A549 (cell line): ENCODE data around the gene NINJ1.

ENCODE experiments used
- CTCF ChIP-seq: fragments of >200 bp; sonication (Bioruptor Twin); formaldehyde crosslinking; IDR thresholded peaks from 3 replicates; pipeline ENCODE4 v1.5.1; 2016
- ELK1 ChIP-seq: fragments of 150-350 bp; IDR thresholded peaks from 2 replicates; pipeline ENCODE4 v1.6.1; 2014; ENCODE audit warnings: low read depth, mild to moderate bottlenecking, low read length
- EP300 ChIP-seq, 2 experiments: fragments of >200 bp; sonication (Bioruptor Twin); formaldehyde crosslinking; IDR thresholded peaks; 2 replicates in 1 of 2; 3 replicates in 1 of 2; pipeline ENCODE4 v1.6.1; 2016 to 2017
- JUNB ChIP-seq: fragments of >200 bp; sonication (Bioruptor Twin); formaldehyde crosslinking; IDR thresholded peaks from 2 replicates; pipeline ENCODE4 v1.6.1; 2016
- KDM5A ChIP-seq: fragments of 200-600 bp; sonication (generic); IDR thresholded peaks from 2 replicates; pipeline ENCODE4 v1.6.1; 2016; ENCODE audit warnings: antibody characterized with exemption, mild to moderate bottlenecking
- MAFK ChIP-seq: fragments of 450-650 bp; IDR thresholded peaks from 2 replicates; pipeline ENCODE4 v1.6.1; 2014; ENCODE audit not compliant: partially characterized antibody
- MYC ChIP-seq: IDR thresholded peaks from 2 replicates; pipeline ENCODE4 v1.6.1; 2012; ENCODE audit warnings: mild to moderate bottlenecking, inconsistent platforms, low read length, improper control_type of control experiment, borderline replicate concordance
- PHF8 ChIP-seq: fragments of 200-600 bp; sonication (generic); IDR thresholded peaks from 2 replicates; pipeline ENCODE4 v1.6.1; 2016; ENCODE audit warnings: low read depth, mild to moderate bottlenecking, antibody characterized with exemption, moderate library complexity, borderline replicate concordance
- POLR2A ChIP-seq: IDR thresholded peaks from 2 replicates; pipeline ENCODE4 v1.6.1; 2012; ENCODE audit warnings: mild to moderate bottlenecking, low read length
- RAD21 ChIP-seq, 2 experiments: fragments of >200 bp in 1 of 2; sonication (Bioruptor Twin) in 1 of 2; formaldehyde crosslinking in 1 of 2; IDR thresholded peaks in 1 of 2; conservative IDR thresholded peaks in 1 of 2; 2 replicates in 1 of 2; 3 replicates in 1 of 2; pipeline ENCODE4 v1.6.1; 2012 to 2018; ENCODE audit warnings: inconsistent platforms in 1 of 2
- SMC3 ChIP-seq: fragments of >200 bp; sonication (Bioruptor Twin); formaldehyde crosslinking; IDR thresholded peaks from 3 replicates; pipeline ENCODE4 v1.6.1; 2018; ENCODE audit warnings: inconsistent platforms
- TF ChIP-seq, protein P1 (sequence below): fragments of 200-600 bp; sonication (generic); IDR thresholded peaks from 2 replicates; pipeline ENCODE4 v1.6.1; 2016; ENCODE audit warnings: antibody characterized with exemption, mild to moderate bottlenecking, moderate library complexity

DNA sequence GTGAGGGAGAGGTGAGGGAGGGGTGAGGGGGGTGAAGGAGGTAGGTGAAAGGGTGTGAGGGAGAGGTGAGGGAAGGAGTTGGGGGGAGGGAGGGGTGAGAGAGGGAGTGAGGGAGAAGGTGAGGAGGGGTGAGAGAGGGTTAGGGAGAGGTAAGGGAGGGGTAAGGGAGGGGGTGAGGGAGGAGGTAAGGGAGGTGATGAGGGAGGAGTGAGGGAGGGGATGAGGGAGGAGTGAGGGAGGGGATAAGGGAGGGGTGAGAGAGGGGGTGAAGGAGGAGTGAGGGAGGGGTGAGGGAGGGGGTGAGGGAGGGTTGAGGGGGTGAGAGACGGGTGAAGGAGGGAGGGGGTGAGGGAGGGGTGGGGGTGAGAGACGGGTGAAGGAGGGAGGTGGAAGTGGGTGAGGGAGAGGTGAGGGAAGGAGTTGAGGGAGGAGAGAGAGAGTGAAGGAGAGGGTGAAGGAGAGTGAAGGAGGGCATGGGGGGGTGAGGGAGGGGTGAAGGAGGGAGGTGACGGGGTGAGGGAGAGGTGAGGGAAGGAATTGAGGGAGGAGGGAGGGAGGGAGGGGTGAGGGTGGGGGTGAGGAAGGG is 18.5 kb downstream of the NINJ1 start:
- TF ChIP-seq, protein P1, sequence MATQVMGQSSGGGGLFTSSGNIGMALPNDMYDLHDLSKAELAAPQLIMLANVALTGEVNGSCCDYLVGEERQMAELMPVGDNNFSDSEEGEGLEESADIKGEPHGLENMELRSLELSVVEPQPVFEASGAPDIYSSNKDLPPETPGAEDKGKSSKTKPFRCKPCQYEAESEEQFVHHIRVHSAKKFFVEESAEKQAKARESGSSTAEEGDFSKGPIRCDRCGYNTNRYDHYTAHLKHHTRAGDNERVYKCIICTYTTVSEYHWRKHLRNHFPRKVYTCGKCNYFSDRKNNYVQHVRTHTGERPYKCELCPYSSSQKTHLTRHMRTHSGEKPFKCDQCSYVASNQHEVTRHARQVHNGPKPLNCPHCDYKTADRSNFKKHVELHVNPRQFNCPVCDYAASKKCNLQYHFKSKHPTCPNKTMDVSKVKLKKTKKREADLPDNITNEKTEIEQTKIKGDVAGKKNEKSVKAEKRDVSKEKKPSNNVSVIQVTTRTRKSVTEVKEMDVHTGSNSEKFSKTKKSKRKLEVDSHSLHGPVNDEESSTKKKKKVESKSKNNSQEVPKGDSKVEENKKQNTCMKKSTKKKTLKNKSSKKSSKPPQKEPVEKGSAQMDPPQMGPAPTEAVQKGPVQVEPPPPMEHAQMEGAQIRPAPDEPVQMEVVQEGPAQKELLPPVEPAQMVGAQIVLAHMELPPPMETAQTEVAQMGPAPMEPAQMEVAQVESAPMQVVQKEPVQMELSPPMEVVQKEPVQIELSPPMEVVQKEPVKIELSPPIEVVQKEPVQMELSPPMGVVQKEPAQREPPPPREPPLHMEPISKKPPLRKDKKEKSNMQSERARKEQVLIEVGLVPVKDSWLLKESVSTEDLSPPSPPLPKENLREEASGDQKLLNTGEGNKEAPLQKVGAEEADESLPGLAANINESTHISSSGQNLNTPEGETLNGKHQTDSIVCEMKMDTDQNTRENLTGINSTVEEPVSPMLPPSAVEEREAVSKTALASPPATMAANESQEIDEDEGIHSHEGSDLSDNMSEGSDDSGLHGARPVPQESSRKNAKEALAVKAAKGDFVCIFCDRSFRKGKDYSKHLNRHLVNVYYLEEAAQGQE = no peak
- TF ChIP-seq CTCF (no peak), POLR2A (no peak), ELK1 (no peak), PHF8 (no peak), MAFK (no peak), JUNB (no peak), RAD21 (conservative IDR thresholded peaks at IDR 0.05 in 1 of 2, IDR thresholded peaks at IDR 0.05 in 1 of 2) (no peak), KDM5A (no peak), MYC (no peak), SMC3 (no peak), EP300 (IDR thresholded peaks at IDR 0.05) (no peak)
